ENCODE results near the gene HNRNPCL4. TPM values are rescaled to one million over a fixed set of nuclear protein-coding genes. Genes with fewer than 3 reads are reported as not detected.
"Not testable (repeated sequence)": the region's sequence is repeated elsewhere in the genome, so short reads cannot be mapped to it uniquely, and the experiment has no call there.

Gene HNRNPCL4
- total RNA-seq = not detected
- not detected for polyA plus RNA-seq
- long read RNA-seq, donor 1 = 0 reads
- long read RNA-seq, donor 2 = 0 reads

GRCh38 chr1:13165531-13165930, at the start of gene HNRNPCL4:
HNRNPCL4 (minus strand) TSS chr1:13165631; CDS start chr1:13165467, 164 bp downstream.
- H3K4me1 ChIP-seq; H3K4me3 ChIP-seq; DNase-seq; H3K27me3 ChIP-seq (replicated peaks in 1 of 7); H3K36me3 ChIP-seq; H3K9me3 ChIP-seq; H3K27ac ChIP-seq; intact Hi-C loops (cut with DNase I; ENCODE audit: low total_unique reads): not testable (repeated sequence)
- WGBS, 5 donors = no CpG with 5 or more reads among the region's 8 CpGs

GRCh38 chr1:13208712-13209111, 43.3 kb upstream of the HNRNPCL4 start:
- DNase-seq; H3K4me1 ChIP-seq; intact Hi-C loops (cut with DNase I; ENCODE audit: low total_unique reads); H3K36me3 ChIP-seq; H3K27ac ChIP-seq; H3K4me3 ChIP-seq; H3K27me3 ChIP-seq (replicated peaks in 1 of 7); H3K9me3 ChIP-seq: not testable (repeated sequence)
- WGBS, 5 donors = no CpG with 5 or more reads among the region's 9 CpGs

GRCh38 chr1:13201309-13201708, 35.9 kb upstream of the HNRNPCL4 start, which contains the start of gene PRAMEF13:
PRAMEF13 (minus strand) TSS chr1:13201409; CDS start chr1:13199589, 1,820 bp downstream.
- H3K27ac ChIP-seq; H3K4me3 ChIP-seq; DNase-seq; intact Hi-C loops (cut with DNase I; ENCODE audit: low total_unique reads); H3K36me3 ChIP-seq; H3K27me3 ChIP-seq (replicated peaks in 1 of 7); H3K4me1 ChIP-seq; H3K9me3 ChIP-seq: not testable (repeated sequence)
- WGBS, 5 donors = no CpG with 5 or more reads among the region's 5 CpGs

GRCh38 chr1:13171548-13171947, 6.1 kb upstream of the HNRNPCL4 start, which contains the start of gene PRAMEF9:
PRAMEF9 (plus strand) TSS chr1:13171848; CDS start chr1:13175281, 3,433 bp downstream.
- H3K27me3 ChIP-seq (replicated peaks in 1 of 7); H3K9me3 ChIP-seq; H3K4me3 ChIP-seq; intact Hi-C loops (cut with DNase I; ENCODE audit: low total_unique reads); H3K27ac ChIP-seq; H3K4me1 ChIP-seq; H3K36me3 ChIP-seq; DNase-seq: not testable (repeated sequence)
- 58 to 100% (median 91%) methylated on average over 1 to 2 of the region's 2 CpGs; no CpG with 5 or more reads in 1 of the 5 donors for WGBS, 5 donors

DNA sequence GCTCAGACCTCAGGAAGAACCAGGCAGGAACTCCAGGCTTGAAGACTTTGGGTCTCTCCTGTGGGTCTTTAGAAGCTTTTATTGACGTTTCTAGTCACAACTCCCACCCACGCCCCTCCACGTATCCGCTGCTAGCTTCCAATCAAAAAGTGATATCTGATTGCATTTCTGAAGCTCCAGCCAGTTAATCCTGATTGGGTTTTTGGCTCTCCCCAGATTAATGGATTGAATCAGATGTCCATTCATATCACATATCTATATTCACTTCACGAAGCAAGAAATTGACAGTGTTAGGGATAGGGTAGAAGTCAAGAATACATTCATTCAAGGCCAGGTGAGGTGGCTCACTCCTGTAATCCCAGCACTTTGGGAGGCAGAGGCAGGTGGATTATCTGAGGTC, 9.5 kb downstream of the HNRNPCL4 start, which contains the start of gene PRAMEF26:
TSS of gene PRAMEF26 (minus strand) at position 101 of the 400 bp plus-strand sequence. CDS start 2,914 bp downstream, outside the sequence.
- H3K4me1 ChIP-seq; intact Hi-C loops (cut with DNase I; ENCODE audit: low total_unique reads); H3K27me3 ChIP-seq (replicated peaks in 1 of 7); H3K36me3 ChIP-seq; H3K9me3 ChIP-seq; DNase-seq; H3K27ac ChIP-seq; H3K4me3 ChIP-seq: not testable (repeated sequence)
- 82 to 83% methylated on average over 1 of the region's 5 CpGs; no CpG with 5 or more reads in 3 of the 5 donors for WGBS, 5 donors

- H3K36me3 ChIP-seq; H3K27me3 ChIP-seq (replicated peaks in 1 of 7); H3K4me1 ChIP-seq; H3K4me3 ChIP-seq; H3K27ac ChIP-seq; DNase-seq; H3K9me3 ChIP-seq; intact Hi-C loops (cut with DNase I; ENCODE audit: low total_unique reads): not testable (repeated sequence)
- 88 to 96% (median 94%) methylated on average over 6 of the region's 6 CpGs for WGBS, 5 donors
Measured at GRCh38 chr1:13116754-13117153, 48.7 kb downstream of the HNRNPCL4 start, which contains the start of gene HNRNPCL2. HNRNPCL2 (minus strand) TSS chr1:13116854; CDS start chr1:13116400, 454 bp downstream.

Other genes starting within 250 kb of the HNRNPCL4 start
- not detected for gene PRAMEF7, start 249.0 kb downstream of the HNRNPCL4 start, total RNA-seq
- gene PRAMEF7, start 249.0 kb downstream of the HNRNPCL4 start, polyA plus RNA-seq = not detected
- gene PRAMEF6, start 218.1 kb downstream of the HNRNPCL4 start, total RNA-seq = not detected
- not detected for gene PRAMEF6, start 218.1 kb downstream of the HNRNPCL4 start, polyA plus RNA-seq
- not detected for gene PRAMEF27, start 109.1 kb downstream of the HNRNPCL4 start, total RNA-seq
- gene PRAMEF27, start 109.1 kb downstream of the HNRNPCL4 start, polyA plus RNA-seq = not detected
- not detected for gene HNRNPCL3, start 104.9 kb downstream of the HNRNPCL4 start, total RNA-seq
- gene HNRNPCL3, start 104.9 kb downstream of the HNRNPCL4 start, polyA plus RNA-seq = not detected
- gene PRAMEF25, start 94.9 kb downstream of the HNRNPCL4 start, total RNA-seq = not detected
- not detected for gene PRAMEF25, start 94.9 kb downstream of the HNRNPCL4 start, polyA plus RNA-seq
- gene HNRNPCL2, start 48.8 kb downstream of the HNRNPCL4 start, total RNA-seq = not detected
- not detected for gene HNRNPCL2, start 48.8 kb downstream of the HNRNPCL4 start, polyA plus RNA-seq
- not detected for gene PRAMEF26, start 9.6 kb downstream of the HNRNPCL4 start, total RNA-seq
- gene PRAMEF26, start 9.6 kb downstream of the HNRNPCL4 start, polyA plus RNA-seq = not detected
- gene PRAMEF9, start 6.2 kb upstream of the HNRNPCL4 start, total RNA-seq = not detected
- not detected for gene PRAMEF9, start 6.2 kb upstream of the HNRNPCL4 start, polyA plus RNA-seq
- not detected for gene PRAMEF13, start 35.8 kb upstream of the HNRNPCL4 start, total RNA-seq
- not detected for gene PRAMEF13, start 35.8 kb upstream of the HNRNPCL4 start, polyA plus RNA-seq
- gene PRAMEF18, start 60.5 kb upstream of the HNRNPCL4 start, total RNA-seq = not detected
- gene PRAMEF18, start 60.5 kb upstream of the HNRNPCL4 start, polyA plus RNA-seq = not detected
- not detected for gene PRAMEF5, start 88.6 kb upstream of the HNRNPCL4 start, total RNA-seq
- not detected for gene PRAMEF5, start 88.6 kb upstream of the HNRNPCL4 start, polyA plus RNA-seq
- gene PRAMEF8, start 119.5 kb upstream of the HNRNPCL4 start, total RNA-seq = not detected
- not detected for gene PRAMEF8, start 119.5 kb upstream of the HNRNPCL4 start, polyA plus RNA-seq
- not detected for gene PRAMEF33, start 137.9 kb upstream of the HNRNPCL4 start, total RNA-seq
- not detected for gene PRAMEF33, start 137.9 kb upstream of the HNRNPCL4 start, polyA plus RNA-seq
- not detected for gene PRAMEF15, start 149.9 kb upstream of the HNRNPCL4 start, total RNA-seq
- gene PRAMEF15, start 149.9 kb upstream of the HNRNPCL4 start, polyA plus RNA-seq = not detected
- not detected for gene PRAMEF14, start 181.5 kb upstream of the HNRNPCL4 start, total RNA-seq
- gene PRAMEF14, start 181.5 kb upstream of the HNRNPCL4 start, polyA plus RNA-seq = not detected
- gene PRAMEF19, start 206.3 kb upstream of the HNRNPCL4 start, total RNA-seq = not detected
- gene PRAMEF19, start 206.3 kb upstream of the HNRNPCL4 start, polyA plus RNA-seq = not detected
- gene PRAMEF17, start 224.0 kb upstream of the HNRNPCL4 start, total RNA-seq = not detected
- not detected for gene PRAMEF17, start 224.0 kb upstream of the HNRNPCL4 start, polyA plus RNA-seq
- not detected for gene PRAMEF20, start 244.8 kb upstream of the HNRNPCL4 start, total RNA-seq
- under 1 TPM in 1 of 3 donors, not detected in 2; 0.09 TPM for gene PRAMEF20, start 244.8 kb upstream of the HNRNPCL4 start, polyA plus RNA-seq

Data from spleen (tissue), 13 donors.